Activated naive CD8-positive, alpha-beta T cell treated with anti-CD3 and anti-CD28 coated beads, Interleukin-2, amount 50 U/mL, for 24 hours (primary cell): ENCODE measurements around the gene GAL3ST2.
"Not testable (repeated sequence)": the region's sequence is repeated elsewhere in the genome, so short reads cannot be mapped to it uniquely, and the experiment has no call there.

ENCODE experiments used
- ATAC-seq: fragments of 150-1000 bp; cut with Tn5 transposase; one replicate; pipeline ENCODE4 v1.10.0; 2021
- DNase-seq: peaks from one replicate; pipeline ENCODE4 v3.0.0; 2021
- H3K27ac Mint-ChIP-seq: one replicate; pipeline ENCODE4 v1.8.0; 2021; ENCODE audit warnings: mild to moderate bottlenecking, mixed read lengths
- H3K27me3 Mint-ChIP-seq: one replicate; pipeline ENCODE4 v1.8.0; 2021; ENCODE audit warnings: mixed read lengths
- H3K36me3 Mint-ChIP-seq: one replicate; pipeline ENCODE4 v1.8.0; 2021; ENCODE audit warnings: low read depth, mixed read lengths
- H3K4me1 Mint-ChIP-seq: one replicate; pipeline ENCODE4 v1.8.0; 2021; ENCODE audit warnings: mixed read lengths
- H3K4me3 Mint-ChIP-seq: one replicate; pipeline ENCODE4 v1.8.0; 2021; ENCODE audit warnings: mild to moderate bottlenecking, moderate library complexity, mixed read lengths
- H3K9me3 Mint-ChIP-seq: one replicate; pipeline ENCODE4 v1.8.0; 2021; ENCODE audit warnings: mixed read lengths

GAL3ST2 gene

GRCh38 chr2:241801611-241802420 lies 25.2 kb downstream of the GAL3ST2 start:
- Mint-ChIP-seq H3K9me3 (no peaks in the 10 kb centered on the region), H3K4me3 (no peak overlapping the region), H3K27me3 (peaks cover 4% of the 10 kb centered on the region), H3K27ac (no peak overlapping the region), H3K36me3 (no peaks in the 10 kb centered on the region), H3K4me1 (peaks cover 9% of the 10 kb centered on the region)
- no peak for ATAC-seq
- DNase-seq = no peak

GRCh38 chr2:241802421-241803318 lies 26.0 kb downstream of the GAL3ST2 start:
- Mint-ChIP-seq H3K27me3 (peaks cover 4% of the 10 kb centered on the region), H3K36me3 (no peaks in the 10 kb centered on the region), H3K9me3 (no peaks in the 10 kb centered on the region), H3K4me1 (peaks cover 9% of the 10 kb centered on the region), H3K27ac (no peak overlapping the region), H3K4me3 (no peak overlapping the region)
- ATAC-seq (no peak), DNase-seq (no peak)

- DNase-seq = peak; percentile 68
- H3K27me3 Mint-ChIP-seq = peaks cover 7% of the 10 kb centered on the region
- peak; percentile 68 for ATAC-seq
- no peaks in the 10 kb centered on the region for H3K36me3 Mint-ChIP-seq
- H3K4me3 Mint-ChIP-seq = peak overlapping the region; percentile 53
- peak overlapping the region; percentile 54 for H3K27ac Mint-ChIP-seq
- H3K9me3 Mint-ChIP-seq = no peaks in the 10 kb centered on the region
- peaks cover 11% of the 10 kb centered on the region for H3K4me1 Mint-ChIP-seq
Measured at GRCh38 chr2:241803387-241804325, 27.0 kb downstream of the GAL3ST2 start.

GRCh38 chr2:241804326-241805229 lies 28.0 kb downstream of the GAL3ST2 start:
- Mint-ChIP-seq H3K36me3 (no peaks in the 10 kb centered on the region), H3K27ac (no peak overlapping the region), H3K27me3 (peaks cover 8% of the 10 kb centered on the region), H3K9me3 (no peaks in the 10 kb centered on the region), H3K4me1 (peaks cover 14% of the 10 kb centered on the region), H3K4me3 (peak overlapping the region; percentile 53)
- DNase-seq (peak; percentile 34), ATAC-seq (peak; percentile 27)

- not testable (repeated sequence) for H3K9me3 Mint-ChIP-seq, H3K27ac Mint-ChIP-seq, DNase-seq, ATAC-seq, H3K4me3 Mint-ChIP-seq, H3K27me3 Mint-ChIP-seq, H3K36me3 Mint-ChIP-seq
- peaks cover 14% of the 10 kb centered on the region for H3K4me1 Mint-ChIP-seq
Measured at GRCh38 chr2:241806217-241806616, 29.6 kb downstream of the GAL3ST2 start.

- DNase-seq (no peak), ATAC-seq (no peak)
- H3K9me3 Mint-ChIP-seq = no peaks in the 10 kb centered on the region
- H3K4me3 Mint-ChIP-seq = no peak overlapping the region
- no peak overlapping the region for H3K27ac Mint-ChIP-seq
- H3K4me1 Mint-ChIP-seq = peaks cover 14% of the 10 kb centered on the region
- peaks cover 8% of the 10 kb centered on the region for H3K27me3 Mint-ChIP-seq
- H3K36me3 Mint-ChIP-seq = no peaks in the 10 kb centered on the region
Measured at GRCh38 chr2:241808051-241808720, 31.6 kb downstream of the GAL3ST2 start.

- Mint-ChIP-seq H3K27me3 (peaks cover 6% of the 10 kb centered on the region), H3K4me1 (peaks cover 12% of the 10 kb centered on the region), H3K9me3 (no peaks in the 10 kb centered on the region), H3K27ac (no peak within 1 kb of the TSS), H3K4me3 (no peak within 1 kb of the TSS), H3K36me3 (no peaks in the 10 kb centered on the region)
- no peak for ATAC-seq
- no peak for DNase-seq
Measured at GRCh38 chr2:241808721-241809382, 32.2 kb downstream of the GAL3ST2 start, which contains the start of gene NEU4. NEU4 (plus strand) TSS chr2:241809193; CDS start chr2:241814485, 5,292 bp downstream.

GRCh38 chr2:241809383-241810306 lies 33.0 kb downstream of the GAL3ST2 start:
- H3K27ac Mint-ChIP-seq = no peak overlapping the region
- H3K4me3 Mint-ChIP-seq = no peak overlapping the region
- peaks cover 5% of the 10 kb centered on the region for H3K27me3 Mint-ChIP-seq
- ATAC-seq = no peak
- no peak for DNase-seq
- H3K9me3 Mint-ChIP-seq = no peaks in the 10 kb centered on the region
- H3K36me3 Mint-ChIP-seq = no peaks in the 10 kb centered on the region
- peaks cover 11% of the 10 kb centered on the region for H3K4me1 Mint-ChIP-seq

- peaks cover 7% of the 10 kb centered on the region for H3K4me1 Mint-ChIP-seq
Measured at GRCh38 chr2:241810307-241811200, 33.9 kb downstream of the GAL3ST2 start.

GRCh38 chr2:241811201-241811951 lies 34.8 kb downstream of the GAL3ST2 start:
- Mint-ChIP-seq H3K36me3 (no peaks in the 10 kb centered on the region), H3K4me3 (no peak overlapping the region), H3K27me3 (peaks cover 5% of the 10 kb centered on the region), H3K4me1 (peaks cover 7% of the 10 kb centered on the region), H3K9me3 (no peaks in the 10 kb centered on the region), H3K27ac (no peak overlapping the region)
- DNase-seq (no peak), ATAC-seq (no peak)

More at GRCh38 chr2:241810307-241811200, 33.9 kb downstream of the GAL3ST2 start:
- H3K36me3 Mint-ChIP-seq = no peaks in the 10 kb centered on the region
- no peak overlapping the region for H3K4me3 Mint-ChIP-seq
- peaks cover 5% of the 10 kb centered on the region for H3K27me3 Mint-ChIP-seq
- no peaks in the 10 kb centered on the region for H3K9me3 Mint-ChIP-seq
- DNase-seq (no peak), ATAC-seq (no peak)
- no peak overlapping the region for H3K27ac Mint-ChIP-seq
